HCT116 (cell line): ENCODE results near the gene ANKZF1. TPM values are rescaled to one million over a fixed set of nuclear protein-coding genes. Genes with fewer than 3 reads are reported as not detected.

Experiments
- ATAC-seq: fragments of 200-7000 bp; cut with Tn5 transposase; 2 replicates; pipeline ENCODE4 v1.9.1; 2020; ENCODE audit warnings: mild to moderate bottlenecking, moderate library complexity
- BruUV-seq: library from RNA; stranded (reverse); fragments of 400-500 nt; replicated peaks from 2 replicates; lab custom pipeline; 2021; lab: Mats Ljungman, UMichigan
- CTCF ChIA-PET: fragments of 300-600 bp; sonication (Branson Sonifier 250); formaldehyde crosslinking; loops from one replicate; lab custom pipeline; 2021; ENCODE audit warnings: antibody characterized with exemption; lab: Charles Lee
- POLR2A ChIA-PET: fragments of 300-600, 350-600 bp; sonication (Branson Sonifier 250); formaldehyde crosslinking; loops from one replicate; lab custom pipeline; 2021; ENCODE audit warnings: antibody characterized with exemption; lab: Charles Lee
- RAD21 ChIA-PET, 2 experiments: fragments of 300-600 bp; sonication (Branson Sonifier 250); formaldehyde crosslinking; loops; one replicate each; lab custom pipeline; 2023; ENCODE audit warnings: low total read pairs in 2 of 2; ENCODE audit not compliant: uncharacterized antibody in 2 of 2, unreplicated experiment in 2 of 2, low non-redundant PET in 1 of 2; lab: Charles Lee
- DNase-seq: peaks from one replicate; pipeline ENCODE4 v3.0.0-alpha.2; 2010; ENCODE audit warnings: low read depth, low spot score
- H2AFZ ChIP-seq: fragments of 200-600 bp; shearing (Covaris generic), sonication (generic); 2 replicates; pipeline ENCODE4 v1.6.1; 2017; ENCODE audit warnings: low read depth, mixed run types, mixed read lengths, antibody characterized with exemption, low read length; ENCODE audit not compliant: poor library complexity, severe bottlenecking
- H3K27ac ChIP-seq: 2 replicates; pipeline ENCODE4 v1.5.1; 2012; ENCODE audit warnings: low read depth, low read length
- H3K27me3 ChIP-seq: fragments of 200-600 bp; sonication (generic); 2 replicates; pipeline ENCODE4 v1.6.1; 2016; ENCODE audit warnings: mixed run types, low read length, mixed read lengths; ENCODE audit not compliant: insufficient read depth
- H3K36me3 ChIP-seq, 2 experiments: fragments of 200-500 bp in 1 of 2; fragments of 200-600 bp in 1 of 2; sonication (Bioruptor generic) in 1 of 2; sonication (generic) in 1 of 2; 2 replicates each; pipeline versions ENCODE4 v1.5.1 to v1.6.1; 2014 to 2016; ENCODE audit warnings: low read length in 2 of 2, inconsistent platforms in 1 of 2, mixed read lengths in 1 of 2, mixed run types in 1 of 2; ENCODE audit not compliant: insufficient read depth in 2 of 2, control insufficient read depth in 1 of 2
- H3K4me1 ChIP-seq, 2 experiments: fragments of 200-600 bp in 1 of 2; sonication (generic) in 1 of 2; 2 replicates each; pipeline versions ENCODE4 v1.5.1 to v1.6.1; 2012 to 2017; ENCODE audit warnings: low read length in 2 of 2, inconsistent platforms in 1 of 2, mild to moderate bottlenecking in 1 of 2, mixed read lengths in 1 of 2, mixed run types in 1 of 2, moderate library complexity in 1 of 2; ENCODE audit not compliant: insufficient read depth in 2 of 2, control insufficient read depth in 1 of 2
- H3K4me2 ChIP-seq: fragments of 200-600 bp; sonication (generic); 2 replicates; pipeline ENCODE4 v1.6.1; 2017; ENCODE audit warnings: mixed run types, low read length, mixed read lengths
- H3K4me3 ChIP-seq, 2 experiments: fragments of 200-600 bp in 1 of 2; sonication (generic) in 1 of 2; replicated peaks in 1 of 2; 2 replicates each; pipeline ENCODE4 v1.5.1; 2011 to 2016; ENCODE audit warnings: low read length in 2 of 2, control low read depth in 1 of 2, low read depth in 1 of 2, mild to moderate bottlenecking in 1 of 2, mixed read lengths in 1 of 2, mixed run types in 1 of 2
- H3K79me2 ChIP-seq: fragments of 200-600 bp; sonication (generic); 2 replicates; pipeline ENCODE4 v1.6.1; 2017; ENCODE audit warnings: mild to moderate bottlenecking, mixed run types, low read length, moderate library complexity, mixed read lengths; ENCODE audit not compliant: insufficient read depth
- H3K9ac ChIP-seq: fragments of 200-600 bp; sonication (generic); 2 replicates; pipeline ENCODE4 v1.6.1; 2016; ENCODE audit warnings: low read length, mixed read lengths
- H3K9me2 ChIP-seq: fragments of 200-600 bp; sonication (generic), shearing (Covaris generic); 2 replicates; pipeline ENCODE4 v1.6.1; 2017; ENCODE audit warnings: mixed run types, mild to moderate bottlenecking, moderate library complexity; ENCODE audit not compliant: insufficient read depth
- H3K9me3 ChIP-seq, 2 experiments: fragments of 200-500 bp in 1 of 2; fragments of 200-600 bp in 1 of 2; sonication (Bioruptor generic) in 1 of 2; sonication (generic) in 1 of 2; 2 replicates each; pipeline ENCODE4 v1.6.1; 2014 to 2017; ENCODE audit warnings: low read length in 2 of 2, mixed read lengths in 2 of 2, inconsistent platforms in 1 of 2, low read depth in 1 of 2, mild to moderate bottlenecking in 1 of 2, mixed run types in 1 of 2, moderate library complexity in 1 of 2; ENCODE audit not compliant: control insufficient read depth in 1 of 2, insufficient read depth in 1 of 2
- H4K20me1 ChIP-seq: fragments of 200-600 bp; sonication (generic), shearing (Covaris generic); 2 replicates; pipeline ENCODE4 v1.6.1; 2017; ENCODE audit warnings: mixed run types, mild to moderate bottlenecking, moderate library complexity; ENCODE audit not compliant: insufficient read depth
- EGR1 ChIP-seq: IDR thresholded peaks from 2 replicates; pipeline ENCODE4 v1.6.1; 2012; ENCODE audit warnings: low read depth
- EZH2 ChIP-seq: fragments of 200-600 bp; sonication (generic); IDR thresholded peaks from 2 replicates; pipeline ENCODE4 v1.6.1; 2017; ENCODE audit warnings: antibody characterized with exemption, mixed run types
- EZH2phosphoT487 ChIP-seq: fragments of 200-600 bp; IDR thresholded peaks from 2 replicates; pipeline ENCODE4 v1.6.1; 2018; ENCODE audit warnings: antibody characterized with exemption, borderline replicate concordance
- FOSL1 ChIP-seq: IDR thresholded peaks from 2 replicates; pipeline ENCODE4 v1.6.1; 2012; ENCODE audit warnings: low read depth
- JUND ChIP-seq: IDR thresholded peaks from 2 replicates; pipeline ENCODE4 v1.6.1; 2012
- POLR2A ChIP-seq: IDR thresholded peaks from 2 replicates; pipeline ENCODE4 v1.7.0; 2011; ENCODE audit warnings: borderline replicate concordance; ENCODE audit not compliant: insufficient read depth, insufficient read length; ENCODE audit errors: extremely low read depth
- POLR2AphosphoS5 ChIP-seq: IDR thresholded peaks from 2 replicates; pipeline ENCODE4 v1.6.1; 2011; ENCODE audit warnings: mild to moderate bottlenecking, low read depth, low read length, moderate library complexity
- REST ChIP-seq: IDR thresholded peaks from 2 replicates; pipeline ENCODE4 v1.6.1; 2012; ENCODE audit warnings: low read depth
- SIN3A ChIP-seq: IDR thresholded peaks from 2 replicates; pipeline ENCODE4 v1.6.1; 2012; ENCODE audit warnings: low read depth
- SP1 ChIP-seq: IDR thresholded peaks from 2 replicates; pipeline ENCODE4 v1.6.1; 2012; ENCODE audit warnings: low read depth
- SRF ChIP-seq: IDR thresholded peaks from 2 replicates; pipeline ENCODE4 v1.6.1; 2012; ENCODE audit warnings: low read depth
- TCF7L2 ChIP-seq: IDR thresholded peaks from 2 replicates; pipeline ENCODE4 v1.7.0; 2011; ENCODE audit warnings: borderline replicate concordance, inconsistent platforms; ENCODE audit not compliant: insufficient read depth, insufficient read length; ENCODE audit errors: extremely low read depth
- YY1 ChIP-seq: IDR thresholded peaks from 2 replicates; pipeline ENCODE4 v1.6.1; 2011; ENCODE audit warnings: low read length, low read depth, moderate library complexity, mild to moderate bottlenecking; ENCODE audit not compliant: insufficient replicate concordance; ENCODE audit errors: extremely low read depth
- ZBTB33 ChIP-seq: IDR thresholded peaks from 2 replicates; pipeline ENCODE4 v1.6.1; 2011; ENCODE audit warnings: mild to moderate bottlenecking, low read length, moderate library complexity; ENCODE audit not compliant: insufficient replicate concordance; ENCODE audit errors: extremely low read depth
- ZFX ChIP-seq: fragments of 450-650 bp; IDR thresholded peaks from 2 replicates; pipeline ENCODE4 v1.6.1; 2017
- ZNF274 ChIP-seq: fragments of 200-500 bp; sonication (Bioruptor generic); IDR thresholded peaks from 2 replicates; pipeline ENCODE4 v1.6.1; 2014; ENCODE audit warnings: mild to moderate bottlenecking, low read depth, low read length, inconsistent platforms
- intact Hi-C: fragments of 100-400 bp; cut with micrococcal nuclease; formaldehyde crosslinking; loops from 2 replicates; pipeline ENCODE4 v1.10.0; 2022
- total RNA-seq: library from RNA; stranded (reverse); gene quantifications from one replicate; pipeline ENCODE4 v1.2.1, GENCODE V29; 2021; ENCODE audit not compliant: unreplicated experiment
- TF ChIP-seq, protein P1 (sequence below), 3 experiments: fragments of 200-600 bp in 1 of 3; sonication (generic) in 1 of 3; IDR thresholded peaks in 2 of 3; conservative IDR thresholded peaks in 1 of 3; 2 replicates each; pipeline ENCODE4 v1.5.1; 2012 to 2017; ENCODE audit warnings: low read depth in 2 of 3, low read length in 2 of 3, antibody characterized with exemption in 1 of 3, borderline replicate concordance in 1 of 3, control low read depth in 1 of 3, mild to moderate bottlenecking in 1 of 3, mixed read lengths in 1 of 3, mixed run types in 1 of 3, moderate library complexity in 1 of 3; ENCODE audit not compliant: insufficient read depth in 1 of 3
- TF ChIP-seq, protein P2 (sequence below): IDR thresholded peaks from 2 replicates; pipeline ENCODE4 v1.6.1; 2012
- TF ChIP-seq, protein P3 (sequence below): IDR thresholded peaks from 2 replicates; pipeline ENCODE4 v1.6.1; 2012

ANKZF1 gene
- total RNA-seq, 1 experiment from 2014 or later = 64.7 TPM

DNA sequence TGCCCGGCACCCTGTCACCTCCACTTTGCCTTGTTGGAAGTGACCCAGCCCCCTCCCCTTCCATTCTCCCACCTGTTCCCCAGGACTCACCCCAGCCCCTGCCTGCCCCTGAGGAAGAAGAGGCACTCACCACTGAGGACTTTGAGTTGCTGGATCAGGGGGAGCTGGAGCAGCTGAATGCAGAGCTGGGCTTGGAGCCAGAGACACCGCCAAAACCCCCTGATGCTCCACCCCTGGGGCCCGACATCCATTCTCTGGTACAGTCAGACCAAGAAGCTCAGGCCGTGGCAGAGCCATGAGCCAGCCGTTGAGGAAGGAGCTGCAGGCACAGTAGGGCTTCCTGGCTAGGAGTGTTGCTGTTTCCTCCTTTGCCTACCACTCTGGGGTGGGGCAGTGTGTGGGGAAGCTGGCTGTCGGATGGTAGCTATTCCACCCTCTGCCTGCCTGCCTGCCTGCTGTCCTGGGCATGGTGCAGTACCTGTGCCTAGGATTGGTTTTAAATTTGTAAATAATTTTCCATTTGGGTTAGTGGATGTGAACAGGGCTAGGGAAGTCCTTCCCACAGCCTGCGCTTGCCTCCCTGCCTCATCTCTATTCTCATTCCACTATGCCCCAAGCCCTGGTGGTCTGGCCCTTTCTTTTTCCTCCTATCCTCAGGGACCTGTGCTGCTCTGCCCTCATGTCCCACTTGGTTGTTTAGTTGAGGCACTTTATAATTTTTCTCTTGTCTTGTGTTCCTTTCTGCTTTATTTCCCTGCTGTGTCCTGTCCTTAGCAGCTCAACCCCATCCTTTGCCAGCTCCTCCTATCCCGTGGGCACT lies 47.1 kb upstream of the ANKZF1 start:
- no peaks in the 10 kb centered on the region for H3K27me3 ChIP-seq
- intact Hi-C loops = no loop called here
- ChIA-PET POLR2A (no interaction called here), RAD21 (no interaction called here), CTCF (no interaction called here)
- no peak overlapping the region for H2AFZ ChIP-seq
- TF ChIP-seq SRF (no peak), EZH2 (no peak), EGR1 (no peak), EZH2phosphoT487 (no peak), SIN3A (no peak), ZFX (no peak), FOSL1 (no peak), ZBTB33 (no peak), YY1 (no peak), TCF7L2 (no peak), POLR2AphosphoS5 (no peak), REST (no peak), JUND (no peak), ZNF274 (no peak), POLR2A (no peak), SP1 (no peak)
- TF ChIP-seq, protein P1, sequence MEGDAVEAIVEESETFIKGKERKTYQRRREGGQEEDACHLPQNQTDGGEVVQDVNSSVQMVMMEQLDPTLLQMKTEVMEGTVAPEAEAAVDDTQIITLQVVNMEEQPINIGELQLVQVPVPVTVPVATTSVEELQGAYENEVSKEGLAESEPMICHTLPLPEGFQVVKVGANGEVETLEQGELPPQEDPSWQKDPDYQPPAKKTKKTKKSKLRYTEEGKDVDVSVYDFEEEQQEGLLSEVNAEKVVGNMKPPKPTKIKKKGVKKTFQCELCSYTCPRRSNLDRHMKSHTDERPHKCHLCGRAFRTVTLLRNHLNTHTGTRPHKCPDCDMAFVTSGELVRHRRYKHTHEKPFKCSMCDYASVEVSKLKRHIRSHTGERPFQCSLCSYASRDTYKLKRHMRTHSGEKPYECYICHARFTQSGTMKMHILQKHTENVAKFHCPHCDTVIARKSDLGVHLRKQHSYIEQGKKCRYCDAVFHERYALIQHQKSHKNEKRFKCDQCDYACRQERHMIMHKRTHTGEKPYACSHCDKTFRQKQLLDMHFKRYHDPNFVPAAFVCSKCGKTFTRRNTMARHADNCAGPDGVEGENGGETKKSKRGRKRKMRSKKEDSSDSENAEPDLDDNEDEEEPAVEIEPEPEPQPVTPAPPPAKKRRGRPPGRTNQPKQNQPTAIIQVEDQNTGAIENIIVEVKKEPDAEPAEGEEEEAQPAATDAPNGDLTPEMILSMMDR (IDR thresholded peaks at IDR 0.05 in 2 of 3, conservative IDR thresholded peaks at IDR 0.05 in 1 of 3; ENCODE audit: borderline replicate concordance in 1 of 3, insufficient read depth in 1 of 3, low read depth in 2 of 3, low read length in 2 of 3) = no peak
- TF ChIP-seq, protein P2, sequence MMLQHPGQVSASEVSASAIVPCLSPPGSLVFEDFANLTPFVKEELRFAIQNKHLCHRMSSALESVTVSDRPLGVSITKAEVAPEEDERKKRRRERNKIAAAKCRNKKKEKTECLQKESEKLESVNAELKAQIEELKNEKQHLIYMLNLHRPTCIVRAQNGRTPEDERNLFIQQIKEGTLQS = no peak
- TF ChIP-seq, protein P3, sequence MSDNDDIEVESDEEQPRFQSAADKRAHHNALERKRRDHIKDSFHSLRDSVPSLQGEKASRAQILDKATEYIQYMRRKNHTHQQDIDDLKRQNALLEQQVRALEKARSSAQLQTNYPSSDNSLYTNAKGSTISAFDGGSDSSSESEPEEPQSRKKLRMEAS = no peak
- no peak overlapping the region for H3K4me3 ChIP-seq
- H4K20me1 ChIP-seq = no peaks in the 10 kb centered on the region
- peaks cover 5 to 13% of the 10 kb centered on the region in 2 experiments; a peak in 2 of 4 replicates for H3K4me1 ChIP-seq
- no peaks in the 10 kb centered on the region for H3K9me3 ChIP-seq
- DNase-seq = no peak
- H3K9me2 ChIP-seq = no peaks in the 10 kb centered on the region
- peaks cover 13 to 17% of the 10 kb centered on the region in 2 experiments; a peak in 3 of 4 replicates for H3K36me3 ChIP-seq
- no peak overlapping the region for H3K27ac ChIP-seq
- no peak for ATAC-seq
- H3K9ac ChIP-seq = no peak overlapping the region
- H3K4me2 ChIP-seq = no peak overlapping the region
- BruUV-seq = no TSS peak
- H3K79me2 ChIP-seq = peaks cover 16% of the 10 kb centered on the region
